ENCODE measurements around the gene RAB7B.

RAB7B gene

DNA sequence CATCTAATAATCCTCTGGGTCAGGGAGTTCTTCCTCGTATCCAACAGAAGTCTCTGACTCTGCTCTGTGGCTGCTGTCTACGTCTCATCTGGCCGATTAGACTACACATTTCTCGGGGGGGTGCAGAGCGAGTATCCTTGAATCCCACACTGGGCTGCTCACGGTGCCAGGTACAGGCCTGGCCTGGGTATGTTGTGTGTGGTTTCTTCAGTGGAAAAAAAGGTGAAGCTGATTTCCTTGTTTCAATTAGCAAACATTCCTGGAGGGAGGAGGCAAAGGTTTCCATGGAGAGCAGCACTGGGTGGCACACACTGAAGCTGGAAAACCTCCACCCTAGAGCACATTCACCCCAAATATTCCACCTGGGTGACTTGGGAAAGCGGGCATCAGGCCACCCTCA is 2.0 kb upstream of the RAB7B start:
- TF ChIP-seq, protein P1, sequence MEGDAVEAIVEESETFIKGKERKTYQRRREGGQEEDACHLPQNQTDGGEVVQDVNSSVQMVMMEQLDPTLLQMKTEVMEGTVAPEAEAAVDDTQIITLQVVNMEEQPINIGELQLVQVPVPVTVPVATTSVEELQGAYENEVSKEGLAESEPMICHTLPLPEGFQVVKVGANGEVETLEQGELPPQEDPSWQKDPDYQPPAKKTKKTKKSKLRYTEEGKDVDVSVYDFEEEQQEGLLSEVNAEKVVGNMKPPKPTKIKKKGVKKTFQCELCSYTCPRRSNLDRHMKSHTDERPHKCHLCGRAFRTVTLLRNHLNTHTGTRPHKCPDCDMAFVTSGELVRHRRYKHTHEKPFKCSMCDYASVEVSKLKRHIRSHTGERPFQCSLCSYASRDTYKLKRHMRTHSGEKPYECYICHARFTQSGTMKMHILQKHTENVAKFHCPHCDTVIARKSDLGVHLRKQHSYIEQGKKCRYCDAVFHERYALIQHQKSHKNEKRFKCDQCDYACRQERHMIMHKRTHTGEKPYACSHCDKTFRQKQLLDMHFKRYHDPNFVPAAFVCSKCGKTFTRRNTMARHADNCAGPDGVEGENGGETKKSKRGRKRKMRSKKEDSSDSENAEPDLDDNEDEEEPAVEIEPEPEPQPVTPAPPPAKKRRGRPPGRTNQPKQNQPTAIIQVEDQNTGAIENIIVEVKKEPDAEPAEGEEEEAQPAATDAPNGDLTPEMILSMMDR (IDR thresholded peaks at IDR 0.05; ENCODE audit: insufficient read depth, low read depth, low read length, missing control alignments): no peak
- peak; percentile 30 for DNase-seq (ENCODE audit: low read depth)
- H3K4me3 ChIP-seq (ENCODE audit: low read length): no peak overlapping the region

DNA sequence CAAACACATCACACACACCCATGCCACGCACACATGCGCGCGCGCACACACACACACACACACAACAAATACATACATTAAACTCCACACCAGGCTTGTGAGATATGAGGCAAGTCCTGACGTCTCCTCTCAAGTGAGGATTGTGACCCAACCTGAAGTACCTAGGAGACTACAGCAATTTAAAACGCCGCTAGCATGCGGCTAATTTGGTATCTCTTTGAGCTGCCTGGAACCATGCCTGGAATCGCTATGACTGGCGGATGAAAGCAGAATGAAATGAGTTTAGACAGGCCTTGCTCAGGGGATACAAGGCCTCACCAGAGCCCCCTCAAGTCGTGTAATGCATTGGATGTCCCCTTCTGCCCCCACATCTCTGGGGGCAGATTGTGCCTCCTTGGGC is 1.6 kb upstream of the RAB7B start:
- peak; percentile 96 for DNase-seq (ENCODE audit: low read depth)
- peak overlapping the region; percentile 41 for H3K4me3 ChIP-seq (ENCODE audit: low read length)
- TF ChIP-seq, protein P1 (IDR thresholded peaks at IDR 0.05; ENCODE audit: insufficient read depth, low read depth, low read length, missing control alignments): no peak

DNA sequence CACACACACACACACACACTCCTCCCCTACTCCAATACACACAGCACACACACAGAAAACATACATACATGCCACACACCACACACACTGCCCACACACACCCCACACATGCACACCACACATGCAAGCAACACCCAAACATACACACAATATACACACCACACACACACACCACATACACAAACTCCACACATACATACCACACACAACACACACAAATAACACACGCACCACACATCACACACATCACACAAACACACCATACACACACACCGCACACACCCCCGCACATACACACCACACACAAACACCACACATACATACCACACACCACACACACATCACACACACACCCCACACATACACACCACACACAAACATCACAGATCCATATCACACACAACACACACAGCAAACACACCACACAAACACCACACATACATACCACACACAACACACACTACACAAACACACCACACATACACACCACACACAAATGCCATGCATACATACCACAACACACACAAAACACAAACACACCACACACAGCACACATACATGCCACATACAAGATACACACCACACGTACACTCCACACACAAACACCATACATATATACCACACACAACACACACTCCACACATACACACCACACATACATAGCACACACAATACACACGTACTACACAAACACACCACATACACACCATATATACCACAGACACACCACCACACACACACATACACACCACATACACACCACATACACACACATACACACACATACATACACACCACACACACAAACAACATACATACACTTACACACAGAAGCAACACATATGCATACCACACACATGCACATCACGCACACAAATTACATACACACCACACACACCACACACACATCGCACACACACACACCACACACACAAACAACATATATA is 932 bp upstream of the RAB7B start:
- H3K4me3 ChIP-seq (ENCODE audit: low read length): peak overlapping the region; percentile 93
- TF ChIP-seq, protein P1 (IDR thresholded peaks at IDR 0.05; ENCODE audit: insufficient read depth, low read depth, low read length, missing control alignments): no peak
- peak; percentile 14 for DNase-seq (ENCODE audit: low read depth)

DNA sequence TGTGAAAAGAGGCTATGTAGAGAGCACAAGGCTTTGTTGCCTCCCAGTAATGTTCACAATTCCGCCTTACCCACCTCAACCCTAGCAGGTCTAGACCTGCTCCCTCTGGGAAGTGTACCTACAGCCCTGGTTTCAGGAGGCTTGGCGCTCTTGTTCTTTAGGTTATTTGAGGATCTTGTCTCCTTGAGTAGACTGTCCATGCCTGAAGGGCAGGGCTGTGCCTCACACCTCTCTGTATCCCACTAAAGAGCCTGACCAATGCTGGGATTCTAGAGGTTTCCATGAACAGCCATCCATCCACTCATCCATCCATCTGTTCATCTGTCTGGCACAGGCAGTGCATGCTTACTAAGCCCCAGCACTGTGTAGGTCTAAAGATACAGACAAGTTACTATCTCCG is 1.0 kb downstream of the RAB7B start:
- peak; percentile 91 for DNase-seq (ENCODE audit: low read depth)
- peak overlapping the region; percentile 93 for H3K4me3 ChIP-seq (ENCODE audit: low read length)
- TF ChIP-seq, protein P1 (IDR thresholded peaks at IDR 0.05; ENCODE audit: insufficient read depth, low read depth, low read length, missing control alignments): no peak

DNA sequence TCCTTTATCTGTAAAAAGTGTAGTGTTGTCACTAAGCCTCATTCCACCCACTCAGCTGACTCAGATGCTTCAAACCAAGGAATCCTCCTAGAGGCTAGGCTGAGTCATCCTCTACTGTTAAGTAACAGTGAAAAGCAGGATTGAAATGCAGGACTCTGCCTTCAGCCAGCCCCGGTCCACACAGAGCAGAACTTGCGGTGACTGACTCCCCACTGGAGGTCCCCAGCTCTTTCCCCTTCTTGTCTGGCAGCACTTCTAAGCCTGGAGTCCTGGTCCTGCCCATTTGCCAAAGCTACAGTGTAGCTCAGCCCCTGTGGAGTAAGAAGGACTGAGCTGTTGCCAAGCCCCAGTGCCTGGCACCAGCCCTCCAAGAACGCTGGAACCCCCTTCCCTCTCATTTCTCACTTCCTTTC is 1.7 kb downstream of the RAB7B start:
- H3K4me3 ChIP-seq (ENCODE audit: low read length): peak overlapping the region; percentile 93
- TF ChIP-seq, protein P1 (IDR thresholded peaks at IDR 0.05; ENCODE audit: insufficient read depth, low read depth, low read length, missing control alignments): no peak
- peak; percentile 97 for DNase-seq (ENCODE audit: low read depth)

DNA sequence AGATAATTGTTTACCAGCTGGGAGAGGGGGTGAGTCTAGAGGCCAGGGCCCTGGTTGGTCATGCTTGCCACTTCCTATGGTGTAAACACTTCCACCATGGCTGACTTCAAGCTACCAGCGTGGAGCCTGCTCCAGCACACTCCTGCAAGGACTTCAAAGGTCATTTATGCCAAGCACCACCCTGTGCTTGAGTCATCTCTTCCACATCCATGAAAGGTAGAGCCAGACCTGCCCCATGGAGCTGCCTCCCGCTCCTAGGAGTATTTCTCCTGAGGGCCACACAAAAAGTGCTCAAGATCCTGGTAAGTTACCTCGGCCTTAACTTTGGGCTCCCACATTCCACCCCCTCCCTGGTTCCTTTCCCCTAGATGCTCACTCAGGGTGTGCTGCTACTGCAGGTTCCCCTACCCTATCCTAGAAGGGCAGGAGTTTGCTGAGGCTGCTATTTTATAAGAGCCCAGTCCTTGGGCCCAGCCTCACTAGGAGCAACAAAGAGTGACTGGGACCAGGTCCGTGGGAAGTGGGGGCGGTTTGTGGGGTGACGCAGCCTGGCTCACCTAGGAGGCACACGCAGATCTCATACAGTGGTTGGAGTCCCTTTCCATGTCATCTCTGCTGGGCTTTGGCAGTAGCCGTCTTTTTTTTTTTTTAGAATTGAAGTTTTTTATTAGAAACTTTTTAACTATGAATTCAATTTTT is 2.4 kb downstream of the RAB7B start:
- peak; percentile 52 for DNase-seq (ENCODE audit: low read depth)
- TF ChIP-seq, protein P1 (IDR thresholded peaks at IDR 0.05; ENCODE audit: insufficient read depth, low read depth, low read length, missing control alignments): no peak
- H3K4me3 ChIP-seq (ENCODE audit: low read length): peak overlapping the region; percentile 93
